SH-SY5Y (cell line): ENCODE results near the gene AGAP5.

Experiments used
- GATA2 ChIP-seq: IDR thresholded peaks from 2 replicates; pipeline ENCODE4 v1.6.1; 2011; ENCODE audit warnings: mild to moderate bottlenecking, low read depth, low read length
- GATA3 ChIP-seq: IDR thresholded peaks from 2 replicates; pipeline ENCODE4 v1.6.1; 2011; ENCODE audit warnings: low read depth, mild to moderate bottlenecking, low read length, moderate library complexity

DNA sequence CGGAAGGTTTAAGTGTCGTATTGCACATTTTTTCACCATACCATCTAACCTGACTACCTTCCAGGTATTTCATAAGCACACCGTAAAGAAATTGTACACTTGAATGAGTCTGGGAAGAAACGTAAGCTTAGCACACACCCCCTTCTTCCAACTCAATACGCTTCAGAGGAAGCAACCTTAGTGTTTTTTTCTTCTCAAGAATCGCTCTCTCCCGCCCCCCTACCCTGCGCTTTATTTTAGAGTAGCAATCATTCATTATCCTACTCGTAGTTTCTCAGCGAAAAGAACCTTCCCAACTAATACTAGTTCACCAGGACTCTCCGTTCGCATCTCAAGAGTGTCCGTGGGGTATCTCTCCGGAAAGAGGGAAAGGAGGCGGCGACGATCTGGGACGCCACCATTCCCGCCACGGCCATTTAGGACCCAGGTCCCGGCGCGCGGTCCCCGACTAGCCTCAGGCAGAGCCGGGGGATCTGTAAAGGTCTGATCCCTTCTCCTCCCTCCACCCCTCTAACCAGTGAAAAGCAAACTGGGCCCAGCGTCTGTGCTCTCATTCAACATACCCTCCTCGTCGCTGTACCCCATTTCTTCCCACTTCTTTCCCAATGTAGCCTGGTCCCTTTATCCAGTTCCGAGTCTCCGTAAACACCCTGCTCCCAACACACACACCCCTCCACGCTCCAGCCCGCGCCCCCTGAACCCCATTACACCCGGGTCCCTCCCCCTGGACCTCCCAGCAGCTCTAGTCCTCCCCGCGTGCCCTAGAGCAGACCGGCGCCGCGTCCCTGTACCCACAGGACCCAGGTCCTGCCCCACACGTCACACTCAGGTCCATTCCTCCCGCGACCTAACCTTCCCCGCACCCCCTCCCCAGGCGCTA, 72.7 kb downstream of the AGAP5 start:
- TF ChIP-seq GATA3 (no peak), GATA2 (no peak)
